Spleen (tissue), 11 donors: ENCODE data around the gene EFCAB11. TPM values are rescaled to one million over a fixed set of nuclear protein-coding genes. Genes with fewer than 3 reads are reported as not detected.

ENCODE experiments used
- DNase-seq: peaks from one replicate; pipeline ENCODE4 v3.0.0-alpha.2; 2020
- H3K27ac ChIP-seq, 8 donors: fragments of 200-600 bp; sonication (generic) in 7 of 8; 1 replicate in 4 of 8; 2 replicates in 4 of 8; pipeline versions ENCODE4 v1.5.0 to v1.8.0; 2016 to 2021; ENCODE audit warnings: inconsistent platforms in 4 of 8, mild to moderate bottlenecking in 4 of 8, moderate library complexity in 1 of 8
- H3K27me3 ChIP-seq, 7 donors: fragments of 200-600 bp; sonication (generic) in 6 of 7; replicated peaks in 1 of 7; 1 replicate in 4 of 7; 2 replicates in 3 of 7; pipeline versions ENCODE4 v1.5.0 to v1.8.0; 2016 to 2021; ENCODE audit warnings: inconsistent platforms in 3 of 7, mild to moderate bottlenecking in 1 of 7
- H3K36me3 ChIP-seq, 6 donors: fragments of 200-600 bp; sonication (generic) in 5 of 6; 1 replicate in 4 of 6; 2 replicates in 2 of 6; pipeline versions ENCODE4 v1.5.0 to v1.8.0; 2016 to 2021; ENCODE audit warnings: inconsistent platforms in 2 of 6
- H3K4me1 ChIP-seq, 6 donors: fragments of 200-600 bp; sonication (generic) in 5 of 6; 1 replicate in 3 of 6; 2 replicates in 3 of 6; pipeline versions ENCODE4 v1.5.0 to v1.8.0; 2016 to 2021; ENCODE audit warnings: inconsistent platforms in 3 of 6
- H3K4me3 ChIP-seq, 8 donors: fragments of 200-600 bp; sonication (generic) in 7 of 8; 1 replicate in 4 of 8; 2 replicates in 4 of 8; pipeline versions ENCODE4 v1.5.0 to v1.8.0; 2016 to 2021; ENCODE audit warnings: inconsistent platforms in 4 of 8, mild to moderate bottlenecking in 4 of 8, moderate library complexity in 2 of 8
- H3K9me3 ChIP-seq, 8 donors: fragments of 200-600 bp; sonication (generic) in 7 of 8; 1 replicate in 4 of 8; 2 replicates in 4 of 8; pipeline versions ENCODE4 v1.5.0 to v1.8.0; 2016 to 2021; ENCODE audit warnings: inconsistent platforms in 4 of 8
- POLR2A ChIP-seq, 3 donors: fragments of 450-650 bp; IDR thresholded peaks; one replicate each; pipeline ENCODE4 v1.5.1; 2017; ENCODE audit warnings: antibody characterized with exemption in 3 of 3, mild to moderate bottlenecking in 1 of 3
- POLR2AphosphoS5 ChIP-seq, 3 donors: sonication (generic); formaldehyde crosslinking; IDR thresholded peaks; one replicate each; pipeline ENCODE4 v1.5.1; 2017; ENCODE audit warnings: antibody characterized with exemption in 3 of 3
- WGBS, 5 donors: extraction: QIAGEN DNeasy Blood & Tissue Kit in 3 of 5; methylation state at CpG; one replicate each; pipeline versions ENCODE4 v1.1.5 to v1.1.7; 2013 to 2018; 5-methylcytosine and 5-hydroxymethylcytosine counted together
- intact Hi-C: fragments of 100-400 bp; cut with DNase I; formaldehyde crosslinking; loops from one replicate; pipeline ENCODE4 v1.15.0; 2023; ENCODE audit warnings: low total_unique reads
- polyA plus RNA-seq, 3 donors: library from polyadenylated mRNA; stranded (reverse); fragments of 200-250 nt; gene quantifications; one replicate each; pipeline ENCODE4 v1.2.1, GENCODE V29; 2013
- total RNA-seq, 7 donors: library from RNA; depleted of rRNA in 3 of 7; stranded (reverse); fragments of >200 nt in 3 of 7; fragmentation: NEBNext Ultra II Directional in 4 of 7; extraction: Animal tissue kit (Norgen Biotek cat#: 25700) in 4 of 7; gene quantifications; one replicate each; pipeline versions ENCODE4 v1.1.0 to v1.2.1, GENCODE V29; 2016 to 2021
- TF ChIP-seq, protein P1 (sequence below), 11 experiments: fragments of 200-600 bp in 7 of 11; fragments of 450-650 bp in 4 of 11; sonication (generic) in 4 of 11; IDR thresholded peaks in 8 of 11; conservative IDR thresholded peaks in 3 of 11; 1 replicate in 7 of 11; 2 replicates in 4 of 11; pipeline versions ENCODE4 v1.4.0 to v1.8.0; 2016 to 2021; ENCODE audit warnings: antibody characterized with exemption in 11 of 11, inconsistent platforms in 4 of 11, mild to moderate bottlenecking in 1 of 11
- donor health status: healthy with polysubstance abuse.
- donor health status: DM: no; HTN: no; CAD: no; lungs with moderate emphysema.
- donor health status: DM: no; HTN: no; CAD: no.
- donor health status: Bipolar disorder and iron deficiency.
- donor health status: healthy.
- donor health status: DM: no; HTN: no; CAD: no.
- donor health status: DM: yes; HTN: yes; CAD: no.

EFCAB11 gene
- total and polyA plus RNA-seq, 10 donors, result 2.5 to 13.7 (median 7.4) TPM

DNA sequence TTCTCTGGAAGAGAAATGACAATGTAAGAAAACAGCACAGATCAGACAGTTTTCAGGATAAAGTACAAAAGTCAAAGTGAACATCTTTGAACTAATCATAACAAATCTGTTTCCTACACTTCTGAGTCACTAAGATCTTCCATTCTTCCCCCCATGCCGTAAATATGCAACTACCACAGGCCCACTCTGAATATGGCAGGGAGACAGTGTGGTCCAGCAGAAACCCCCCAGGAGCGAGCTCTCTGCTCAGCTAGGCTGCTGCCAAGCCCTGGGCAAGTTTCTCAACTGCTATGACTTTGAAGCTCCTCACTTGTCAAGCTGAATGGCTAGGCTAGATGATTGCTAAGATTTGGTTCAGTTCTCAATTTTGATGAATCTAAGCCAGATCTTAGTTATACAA lies 148.1 kb downstream of the EFCAB11 start:
- Histone ChIP-seq H3K27ac (no peak overlapping the region), H3K36me3 (no peaks in the 10 kb centered on the region), H3K9me3 (no peaks in the 10 kb centered on the region), H3K4me3 (no peak overlapping the region), H3K4me1 (no peaks in the 10 kb centered on the region), H3K27me3 (no peaks in the 10 kb centered on the region)
- intact Hi-C loops, result no loop called here
- 75 to 96% (median 80%) methylated on average over 2 of the region's 2 CpGs for WGBS, 5 donors
- TF ChIP-seq, protein P1, sequence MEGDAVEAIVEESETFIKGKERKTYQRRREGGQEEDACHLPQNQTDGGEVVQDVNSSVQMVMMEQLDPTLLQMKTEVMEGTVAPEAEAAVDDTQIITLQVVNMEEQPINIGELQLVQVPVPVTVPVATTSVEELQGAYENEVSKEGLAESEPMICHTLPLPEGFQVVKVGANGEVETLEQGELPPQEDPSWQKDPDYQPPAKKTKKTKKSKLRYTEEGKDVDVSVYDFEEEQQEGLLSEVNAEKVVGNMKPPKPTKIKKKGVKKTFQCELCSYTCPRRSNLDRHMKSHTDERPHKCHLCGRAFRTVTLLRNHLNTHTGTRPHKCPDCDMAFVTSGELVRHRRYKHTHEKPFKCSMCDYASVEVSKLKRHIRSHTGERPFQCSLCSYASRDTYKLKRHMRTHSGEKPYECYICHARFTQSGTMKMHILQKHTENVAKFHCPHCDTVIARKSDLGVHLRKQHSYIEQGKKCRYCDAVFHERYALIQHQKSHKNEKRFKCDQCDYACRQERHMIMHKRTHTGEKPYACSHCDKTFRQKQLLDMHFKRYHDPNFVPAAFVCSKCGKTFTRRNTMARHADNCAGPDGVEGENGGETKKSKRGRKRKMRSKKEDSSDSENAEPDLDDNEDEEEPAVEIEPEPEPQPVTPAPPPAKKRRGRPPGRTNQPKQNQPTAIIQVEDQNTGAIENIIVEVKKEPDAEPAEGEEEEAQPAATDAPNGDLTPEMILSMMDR (IDR thresholded peaks at IDR 0.05 in 8 of 11, conservative IDR thresholded peaks at IDR 0.05 in 3 of 11), result no peak
- TF ChIP-seq POLR2A (IDR thresholded peaks at IDR 0.05) (no peak), POLR2AphosphoS5 (IDR thresholded peaks at IDR 0.05) (no peak)
- DNase-seq, result no peak

DNA sequence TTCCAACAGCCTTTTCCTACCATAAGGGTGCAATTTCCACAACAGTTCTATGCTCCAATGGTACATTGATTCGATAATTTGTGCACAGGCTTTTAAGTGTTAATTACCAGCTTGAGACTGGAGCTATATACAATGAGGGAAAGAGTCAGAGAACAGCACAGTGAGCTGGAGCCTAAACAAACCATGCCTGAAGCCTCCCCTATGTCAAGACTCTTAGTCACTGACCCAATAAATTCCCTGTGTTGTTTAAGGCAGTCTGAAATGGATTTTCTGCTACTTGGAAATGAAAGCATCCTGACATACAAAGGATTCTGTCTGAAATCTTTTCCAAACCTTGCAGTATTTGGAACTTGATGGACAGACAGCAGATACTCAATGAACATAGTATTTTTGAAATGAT lies 149.0 kb downstream of the EFCAB11 start:
- no peaks in the 10 kb centered on the region for H3K9me3 ChIP-seq
- TF ChIP-seq POLR2A (IDR thresholded peaks at IDR 0.05), result no peak
- TF ChIP-seq, protein P1 (IDR thresholded peaks at IDR 0.05 in 8 of 11, conservative IDR thresholded peaks at IDR 0.05 in 3 of 11), result no peak
- H3K4me1 ChIP-seq, result no peaks in the 10 kb centered on the region
- no peak overlapping the region for H3K27ac ChIP-seq
- WGBS, 5 donors, result 86 to 100% (median 93%) methylated on average over 1 of the region's 1 CpG
- no peaks in the 10 kb centered on the region for H3K36me3 ChIP-seq
- no peaks in the 10 kb centered on the region for H3K27me3 ChIP-seq
- intact Hi-C loops, result no loop called here
- no peak for DNase-seq
- no peak overlapping the region for H3K4me3 ChIP-seq

DNA sequence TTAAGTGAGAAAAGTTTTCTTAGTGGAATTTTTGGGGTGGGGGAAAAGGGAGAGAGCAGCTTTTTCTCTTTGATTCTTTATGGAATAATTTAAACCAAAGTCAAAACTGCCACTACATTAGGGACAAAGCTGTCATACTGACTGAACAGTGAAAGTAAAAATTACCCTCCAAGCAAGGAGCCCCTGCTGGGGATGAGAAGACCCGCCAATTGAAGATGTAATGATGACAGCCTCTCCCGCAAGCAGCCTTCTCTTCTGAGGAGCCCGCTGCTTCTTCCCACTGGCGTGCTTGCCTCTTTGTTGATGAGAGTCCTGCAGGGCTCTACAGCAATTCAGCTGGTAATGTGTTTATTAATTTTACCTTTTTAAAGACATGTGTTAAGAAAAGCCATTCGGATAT lies 151.0 kb downstream of the EFCAB11 start:
- Histone ChIP-seq H3K4me3 (no peak overlapping the region), H3K36me3 (no peaks in the 10 kb centered on the region), H3K27ac (no peak overlapping the region), H3K9me3 (no peaks in the 10 kb centered on the region), H3K4me1 (no peaks in the 10 kb centered on the region), H3K27me3 (no peaks in the 10 kb centered on the region)
- no peak for DNase-seq
- 94 to 97% (median 96%) methylated on average over 5 of the region's 5 CpGs for WGBS, 5 donors
- TF ChIP-seq POLR2AphosphoS5 (IDR thresholded peaks at IDR 0.05), result no peak
- TF ChIP-seq, protein P1 (IDR thresholded peaks at IDR 0.05 in 8 of 11, conservative IDR thresholded peaks at IDR 0.05 in 3 of 11), result no peak
- TF ChIP-seq POLR2A (IDR thresholded peaks at IDR 0.05), result no peak
- intact Hi-C loops, result no loop called here

DNA sequence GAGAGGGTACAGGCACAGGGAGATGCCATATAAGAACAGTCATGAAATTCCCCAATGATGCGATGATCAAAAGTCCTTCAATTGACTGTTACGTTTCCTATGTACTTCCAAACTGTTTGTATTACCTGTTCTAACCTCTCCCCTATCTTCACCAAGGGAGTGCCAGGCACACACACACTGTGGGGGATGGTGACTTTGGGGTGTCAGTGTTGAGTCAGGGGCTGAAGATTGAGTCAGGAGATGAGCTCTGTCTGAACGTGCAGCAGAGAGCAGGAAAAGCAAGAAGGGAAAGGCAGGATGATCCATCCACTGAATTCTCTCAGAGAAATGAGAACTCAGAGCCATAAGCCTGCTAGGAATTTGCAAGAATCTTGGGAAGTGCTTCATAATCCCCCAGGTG lies 153.4 kb downstream of the EFCAB11 start:
- Histone ChIP-seq H3K4me1 (no peaks in the 10 kb centered on the region), H3K27ac (no peak overlapping the region), H3K36me3 (no peaks in the 10 kb centered on the region), H3K9me3 (no peaks in the 10 kb centered on the region), H3K4me3 (no peak overlapping the region), H3K27me3 (no peaks in the 10 kb centered on the region)
- 85 to 95% (median 91%) methylated on average over 3 of the region's 3 CpGs for WGBS, 5 donors
- no peak for DNase-seq
- TF ChIP-seq POLR2AphosphoS5 (IDR thresholded peaks at IDR 0.05), result no peak
- TF ChIP-seq, protein P1 (IDR thresholded peaks at IDR 0.05 in 8 of 11, conservative IDR thresholded peaks at IDR 0.05 in 3 of 11), result no peak
- no peak for TF ChIP-seq POLR2A (IDR thresholded peaks at IDR 0.05)
- intact Hi-C loops, result no loop called here
